Stimulated activated CD8-positive, alpha-beta memory T cell treated with anti-CD3 and anti-CD28 coated beads, Interleukin-2, amount 100 ng/mL, for 48 hours (primary cell): ENCODE data around the gene SEPTIN14.
"Not testable (repeated sequence)": the region's sequence is repeated elsewhere in the genome, so short reads cannot be mapped to it uniquely, and the experiment has no call there.

Experiments
- DNase-seq, 2 donors: peaks; one replicate each; pipeline ENCODE4 v3.0.0-alpha.2; 2020; ENCODE audit warnings: low read depth in 2 of 2

Gene SEPTIN14

DNA sequence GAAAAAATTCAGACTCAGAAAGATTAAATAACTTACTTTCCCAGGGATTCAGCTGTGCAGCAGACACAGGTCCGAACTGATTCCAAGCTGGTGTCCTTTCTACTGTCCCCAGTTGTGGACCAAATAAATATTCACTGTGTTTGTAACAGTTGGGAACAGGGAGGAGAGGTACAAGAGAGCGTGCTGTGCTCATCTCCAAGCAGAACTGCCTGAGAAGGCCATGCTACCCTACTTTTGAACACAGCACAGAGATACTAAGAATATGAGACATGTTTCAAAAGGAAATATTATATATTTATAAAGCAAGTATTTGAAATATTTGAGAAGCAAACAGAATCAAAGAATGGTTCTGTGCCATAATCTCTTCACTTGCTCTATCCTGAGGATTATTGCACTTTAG lies at the start of gene SEPTIN14:
Gene SEPTIN14, minus strand, starts transcription at position 101 of the 400 bp plus-strand sequence. CDS start 756 bp downstream, outside the sequence.
- not testable (repeated sequence) for DNase-seq

DNA sequence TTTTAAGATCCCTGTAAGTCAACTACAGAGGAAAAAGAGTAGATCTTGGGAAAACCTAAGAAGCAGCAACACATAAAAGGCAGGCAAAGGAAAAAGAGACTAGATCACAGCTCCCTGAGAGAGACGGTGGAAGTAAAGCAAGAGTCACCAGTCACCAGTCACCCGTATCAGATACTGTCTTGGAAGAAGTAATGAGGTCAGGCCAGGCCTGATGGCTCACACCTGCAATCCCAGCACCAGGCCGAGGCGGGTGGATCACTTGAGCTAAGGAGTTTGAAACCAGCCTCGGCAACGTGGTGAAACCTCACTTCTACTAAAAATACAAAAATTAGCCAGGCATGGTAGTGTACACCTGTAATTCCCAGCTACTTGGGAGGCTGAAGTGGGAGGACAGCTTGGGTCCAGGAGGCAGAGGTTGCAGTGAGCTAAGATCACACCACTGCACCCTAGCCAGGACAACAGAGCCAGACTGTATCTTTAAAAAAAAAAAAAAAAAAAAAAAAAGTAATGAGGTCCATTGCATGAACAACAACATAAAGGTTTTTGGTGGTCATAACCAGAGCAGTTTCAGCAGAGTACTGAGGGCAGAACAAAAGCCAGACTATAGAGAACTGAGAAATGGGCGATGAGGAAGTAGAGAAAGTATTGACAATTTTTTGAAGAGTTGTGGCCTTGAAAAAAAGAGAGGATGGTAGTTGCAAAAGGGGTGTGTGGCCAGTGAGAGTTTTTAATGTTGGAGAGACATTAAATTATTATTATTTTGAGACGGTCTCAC lies 41.6 kb upstream of the SEPTIN14 start:
- no peak for DNase-seq

DNA sequence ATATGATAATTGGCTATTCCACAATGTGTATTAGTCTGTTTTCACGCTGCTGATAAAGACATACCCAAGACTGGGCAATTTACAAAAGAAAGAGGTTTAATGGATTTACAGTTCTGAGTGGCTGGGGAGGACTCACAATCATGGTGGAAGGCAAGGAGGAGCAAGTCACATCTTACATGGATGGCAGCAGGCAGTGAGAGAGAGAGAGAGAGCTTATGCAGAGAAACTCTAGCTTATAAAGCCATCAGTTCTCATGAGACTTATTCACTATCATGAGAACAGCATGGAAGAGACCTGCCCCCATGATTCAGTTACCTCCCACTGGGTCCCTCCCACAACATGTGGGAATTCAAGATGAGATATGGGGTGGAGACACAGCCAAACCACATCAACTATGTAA lies 38.5 kb upstream of the SEPTIN14 start:
- not testable (repeated sequence) for DNase-seq

DNA sequence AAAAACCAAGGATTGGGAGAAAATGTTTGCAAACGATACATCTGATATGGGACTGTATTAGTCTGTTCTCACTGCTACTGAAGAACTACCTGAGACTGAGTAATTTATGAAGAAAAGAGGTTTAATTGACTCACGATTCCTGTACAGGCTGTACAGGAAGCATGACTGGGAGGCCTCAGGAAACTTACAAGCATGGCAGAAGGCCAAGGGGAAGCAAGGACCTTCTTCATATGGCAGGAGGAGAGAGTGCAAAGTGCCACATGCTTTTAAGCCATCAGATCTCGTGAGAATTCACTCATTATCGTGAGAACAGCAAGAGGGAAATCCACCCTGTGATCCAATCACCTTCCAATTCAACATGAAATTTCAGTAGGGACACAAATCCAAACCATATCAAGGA lies 35.7 kb upstream of the SEPTIN14 start:
- DNase-seq, result no peak

DNA sequence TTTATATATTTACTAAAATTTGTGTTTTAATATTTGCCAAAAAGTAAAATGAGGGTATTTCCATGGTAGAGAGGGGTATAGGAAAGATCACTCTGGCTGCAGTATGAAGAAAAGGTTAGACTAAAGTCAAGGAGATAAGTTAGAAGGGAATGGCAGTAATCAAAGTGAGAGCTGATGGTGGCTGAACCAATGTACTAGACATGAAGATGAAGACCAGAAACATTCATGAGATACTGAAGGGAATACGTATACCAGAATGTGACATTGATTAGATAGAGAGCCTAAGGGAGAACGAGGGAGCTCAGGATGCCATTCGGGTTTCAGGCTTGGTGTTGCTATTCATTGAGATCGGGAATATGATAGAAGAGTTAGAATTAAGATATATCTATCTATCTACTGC lies 32.5 kb upstream of the SEPTIN14 start:
- DNase-seq, result no peak

DNA sequence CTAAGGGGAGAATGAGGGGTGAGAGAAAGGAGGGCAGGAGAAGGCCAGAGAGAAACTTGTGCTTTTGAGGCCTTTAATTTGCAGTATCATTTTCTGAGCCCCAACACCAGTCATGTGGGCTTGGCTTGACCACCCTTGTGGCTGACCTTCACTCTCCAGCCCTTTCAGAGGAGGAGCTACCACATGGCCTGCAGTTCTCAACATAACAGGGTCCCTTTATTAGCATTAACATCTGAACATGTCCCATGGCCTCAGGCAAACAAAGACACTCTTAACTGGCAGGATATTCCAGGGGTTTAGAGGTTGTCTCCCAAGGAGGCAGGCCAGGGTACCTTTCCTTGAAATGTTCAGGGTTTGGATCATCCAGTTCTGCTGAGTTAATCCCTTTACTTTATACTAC lies 31.4 kb upstream of the SEPTIN14 start:
- DNase-seq, result no peak

DNA sequence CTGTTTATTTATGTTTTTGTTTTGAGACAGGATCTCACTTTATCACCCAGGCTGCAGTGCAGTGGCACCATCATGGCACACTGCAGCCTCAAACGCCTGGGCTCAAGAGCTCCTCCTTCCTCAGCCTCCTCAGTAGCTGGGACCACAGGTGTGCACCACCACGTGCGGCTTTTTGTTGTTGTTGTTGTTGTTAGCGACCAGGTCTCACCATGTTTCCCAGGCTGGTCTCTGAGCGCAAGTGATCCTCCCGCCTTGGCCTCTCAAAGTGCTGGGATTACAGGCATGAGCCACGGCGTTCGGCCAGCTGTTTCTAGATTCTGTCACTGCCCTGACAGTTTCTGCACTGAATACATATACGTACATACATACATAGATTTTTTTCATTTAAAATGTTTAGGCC lies 25.8 kb upstream of the SEPTIN14 start:
- not testable (repeated sequence) for DNase-seq

DNA sequence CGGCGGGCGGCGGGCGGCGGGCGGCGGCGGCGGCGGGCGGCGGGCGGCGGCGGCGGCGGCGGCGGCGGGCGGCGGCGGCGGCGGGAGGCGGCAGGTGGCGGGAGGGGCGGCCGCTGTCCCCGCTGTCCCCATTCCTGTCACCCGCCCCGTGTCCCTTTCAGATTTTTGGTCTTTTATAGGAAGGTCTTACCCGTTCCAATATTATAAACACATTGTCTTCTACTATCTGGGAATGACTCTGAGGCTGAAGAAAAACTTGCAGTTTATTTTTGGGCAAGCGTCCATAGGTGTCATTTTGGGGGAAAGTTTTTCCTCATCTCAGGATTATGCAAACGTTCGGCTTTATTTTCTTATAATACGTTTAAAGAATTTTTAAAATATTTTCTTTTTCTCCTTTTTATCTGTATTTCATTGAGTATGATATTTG lies 25.3 kb upstream of the SEPTIN14 start:
- DNase-seq, result no peak

DNA sequence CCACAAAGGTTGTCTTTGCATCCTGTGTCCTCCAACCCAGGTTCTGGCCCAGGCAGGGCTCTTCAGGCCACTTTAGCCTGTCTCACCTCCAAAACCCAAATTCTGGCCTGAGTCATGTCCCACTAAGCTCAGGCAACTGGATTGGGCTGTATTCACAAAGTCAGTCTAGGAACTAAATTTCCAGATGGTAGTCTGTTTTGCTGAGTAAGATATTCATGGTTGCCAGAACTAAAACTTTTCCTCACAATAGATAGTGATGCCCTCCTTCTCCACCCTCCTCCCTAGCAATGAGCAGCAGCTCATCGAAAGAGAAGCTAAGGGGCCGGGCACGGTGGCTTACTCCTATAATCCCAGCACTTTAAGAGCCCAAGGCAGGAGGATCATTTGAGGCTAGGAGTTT lies 21.8 kb upstream of the SEPTIN14 start:
- DNase-seq, result no peak

DNA sequence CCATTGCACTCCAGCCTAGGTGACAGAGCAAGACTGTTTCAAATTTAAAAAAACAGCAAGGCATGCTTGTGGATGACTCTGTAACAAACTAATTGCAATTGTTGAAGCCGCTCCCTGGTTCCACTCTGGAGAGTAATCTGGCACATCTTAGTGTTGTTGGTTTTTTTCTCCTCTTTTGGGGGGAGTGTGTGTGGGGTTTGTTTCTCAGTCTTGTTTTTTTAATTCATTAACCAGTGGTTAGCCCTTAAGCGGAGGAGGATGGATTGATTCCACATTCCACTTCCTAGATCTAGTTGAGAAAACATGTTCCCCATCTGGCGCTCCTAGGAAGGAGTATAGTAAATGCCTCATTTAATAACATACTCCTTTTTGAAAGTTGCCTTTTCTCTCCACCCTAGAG lies 16.1 kb upstream of the SEPTIN14 start:
- no peak for DNase-seq

DNA sequence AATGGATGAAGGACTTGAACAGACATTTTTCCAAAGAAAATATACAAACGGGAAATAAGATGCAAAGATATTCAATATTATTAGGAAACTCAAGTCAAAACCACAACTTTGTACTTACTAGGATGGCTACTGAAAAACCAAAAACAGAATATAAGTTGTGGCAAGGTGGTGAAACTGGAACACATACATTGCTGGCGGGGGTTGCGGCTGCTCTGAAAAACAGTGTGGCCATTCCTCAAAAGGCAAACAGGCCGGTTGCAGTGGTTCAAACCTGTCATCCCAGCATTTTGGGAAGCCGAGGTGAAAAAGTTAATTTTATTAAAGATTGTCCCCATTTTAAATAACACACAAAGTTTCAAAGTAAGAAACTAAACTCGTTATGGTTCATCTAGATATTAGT lies 14.8 kb upstream of the SEPTIN14 start:
- no peak for DNase-seq

DNA sequence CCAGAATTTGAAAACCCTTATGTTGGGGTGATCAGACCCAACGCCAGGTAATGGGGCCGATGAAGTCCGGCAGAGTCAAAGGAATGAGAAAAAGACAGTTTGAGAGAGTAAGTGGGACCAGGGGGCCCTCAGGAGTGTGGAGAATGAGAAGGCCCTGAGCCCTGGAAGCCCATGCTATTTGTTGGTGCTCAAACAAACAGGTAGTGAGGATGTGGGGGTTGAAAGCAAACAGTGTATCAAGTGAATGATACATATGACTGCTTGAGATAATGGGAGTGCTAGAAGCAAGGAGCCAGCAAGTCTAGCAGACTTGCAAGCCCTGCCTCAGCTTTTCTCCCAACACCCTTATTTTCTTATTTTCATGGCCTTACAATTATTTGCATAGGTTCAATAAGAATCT lies 11.2 kb upstream of the SEPTIN14 start:
- DNase-seq, result no peak

DNA sequence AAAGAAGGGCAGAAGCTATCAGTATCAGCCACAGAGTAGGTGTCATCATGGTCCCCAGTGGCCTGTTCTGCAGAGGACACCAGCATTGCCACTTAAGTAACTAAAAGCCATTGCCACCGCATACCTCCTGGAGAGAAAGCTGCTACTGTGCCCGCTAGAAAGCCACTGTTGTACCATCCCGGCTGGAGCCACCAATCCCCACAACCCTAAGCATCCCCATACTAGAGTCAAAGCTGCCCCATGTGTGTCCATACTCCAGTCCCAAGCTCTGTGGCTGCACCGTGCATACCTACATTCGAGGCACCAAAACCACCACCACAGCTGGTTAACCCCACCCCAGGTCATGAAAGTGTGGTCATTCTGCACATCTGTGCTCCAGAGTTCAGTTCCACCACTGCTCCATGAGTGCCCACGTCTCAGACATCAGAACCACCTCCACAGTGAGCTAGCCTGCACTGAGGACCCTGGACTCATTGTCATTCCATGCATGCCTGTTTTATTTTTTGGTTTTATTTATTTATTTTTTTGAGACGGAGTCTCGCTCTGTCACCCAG lies 9.5 kb upstream of the SEPTIN14 start:
- DNase-seq, result no peak

DNA sequence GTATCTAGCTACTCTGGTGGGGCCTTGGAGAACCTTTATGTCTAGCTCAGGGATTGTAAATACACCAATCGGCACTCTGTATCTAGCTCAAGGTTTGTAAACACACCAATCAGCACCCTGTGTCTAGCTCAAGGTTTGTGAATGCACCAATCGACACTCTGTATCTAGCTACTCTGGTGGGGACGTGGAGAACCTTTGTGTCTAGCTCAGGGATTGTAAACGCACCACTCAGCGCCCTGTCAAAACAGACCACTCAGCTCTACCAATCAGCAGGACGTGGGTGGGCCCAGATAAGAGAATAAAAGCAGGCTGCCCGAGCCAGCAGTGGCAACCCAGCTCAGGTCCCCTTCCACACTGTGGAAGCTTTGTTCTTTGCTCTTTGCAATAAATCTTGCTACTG lies 6.4 kb upstream of the SEPTIN14 start:
- DNase-seq, result not testable (repeated sequence)

DNA sequence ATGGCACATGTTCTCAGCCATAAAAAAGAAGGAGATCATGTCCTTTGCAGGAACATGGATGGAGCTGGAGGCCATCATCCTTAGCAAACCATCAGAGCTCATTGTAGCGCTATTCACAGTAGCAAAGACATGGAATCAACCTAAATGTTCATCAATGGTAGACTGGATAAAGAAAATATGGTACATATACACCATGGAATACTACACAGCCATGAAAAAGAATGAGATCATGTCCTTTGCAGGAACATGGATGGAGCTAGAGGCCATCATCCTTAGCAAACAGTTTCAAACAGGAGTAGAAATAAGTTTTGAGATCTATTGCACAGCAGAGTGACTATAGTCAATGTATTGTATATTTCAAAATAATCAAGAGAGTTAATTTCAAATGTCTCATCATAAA lies 17.4 kb downstream of the SEPTIN14 start:
- DNase-seq, result not testable (repeated sequence)

DNA sequence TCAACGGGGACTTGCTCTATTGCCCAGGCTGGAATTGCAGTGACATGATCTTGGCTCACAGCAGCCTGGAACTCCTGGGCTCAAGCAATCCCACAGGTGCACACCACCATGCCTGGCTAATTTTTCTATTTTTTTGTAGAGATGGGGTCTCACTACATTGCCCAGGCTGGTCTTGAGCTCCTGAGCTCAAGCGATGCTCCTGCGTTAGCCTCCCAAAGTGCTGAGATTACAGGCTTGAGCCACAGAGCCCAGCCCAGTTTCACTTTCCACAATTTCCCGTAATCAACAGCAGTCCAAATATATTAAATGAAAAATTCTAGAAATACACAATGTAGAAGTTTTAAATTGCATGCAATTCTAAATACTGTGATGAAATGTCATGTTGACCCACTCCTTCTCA lies 24.0 kb downstream of the SEPTIN14 start:
- no peak for DNase-seq

DNA sequence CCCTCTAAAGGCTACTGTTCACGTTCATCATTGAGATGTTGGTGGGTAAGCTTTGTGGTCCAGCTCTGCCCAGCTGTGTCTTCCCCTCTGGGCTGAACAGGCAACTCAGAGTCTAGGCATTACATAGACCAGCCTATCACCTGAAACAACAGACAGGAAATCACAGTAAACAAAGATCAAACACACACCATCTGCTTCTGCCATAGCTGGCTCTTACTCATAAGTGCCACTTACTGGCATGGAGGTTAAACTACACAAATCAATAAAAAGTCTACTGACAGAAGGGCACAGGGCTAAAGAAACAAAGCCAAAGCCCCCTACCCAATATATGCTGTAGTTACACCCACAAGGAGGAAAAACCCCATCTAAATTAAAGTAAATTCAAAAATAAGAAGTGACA lies 35.0 kb downstream of the SEPTIN14 start:
- DNase-seq, result no peak

DNA sequence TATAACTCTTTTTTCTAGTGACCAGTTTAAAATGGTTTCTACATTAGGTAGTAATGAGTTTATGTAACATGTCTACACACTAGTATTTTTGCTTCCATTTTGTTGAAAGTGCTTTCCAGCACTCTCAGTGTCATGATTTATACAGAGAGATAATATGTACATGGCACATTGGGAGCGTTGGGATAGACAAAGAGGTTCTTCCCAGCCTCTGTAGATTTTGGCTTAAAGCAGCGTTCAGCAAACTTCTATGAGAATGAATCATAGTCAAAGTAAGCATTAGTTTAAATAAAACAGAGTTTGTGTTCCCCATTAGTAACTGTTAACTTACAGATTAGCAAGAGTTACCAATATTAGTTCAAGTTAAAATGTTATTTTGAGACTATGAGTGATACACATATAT lies 43.9 kb downstream of the SEPTIN14 start:
- DNase-seq, result no peak

DNA sequence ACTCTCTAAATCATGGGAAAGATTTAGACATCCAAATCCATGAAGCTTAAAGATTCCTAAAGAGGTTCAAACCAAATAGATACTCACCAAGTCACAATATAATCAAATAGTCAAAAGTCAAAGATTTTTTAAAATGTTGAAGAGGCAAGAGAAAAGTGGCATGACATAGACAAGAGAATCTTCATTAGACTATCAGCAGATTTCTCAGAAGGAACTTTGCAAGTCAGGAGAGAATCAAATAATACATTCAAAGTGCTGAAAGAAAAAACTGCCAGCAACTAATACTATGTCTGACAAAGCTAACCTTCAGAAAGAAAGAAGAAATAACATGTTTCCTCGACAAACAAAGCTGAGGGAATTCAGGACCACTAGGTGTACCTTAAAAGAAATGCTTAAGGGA lies 65.3 kb downstream of the SEPTIN14 start:
- not testable (repeated sequence) for DNase-seq

DNA sequence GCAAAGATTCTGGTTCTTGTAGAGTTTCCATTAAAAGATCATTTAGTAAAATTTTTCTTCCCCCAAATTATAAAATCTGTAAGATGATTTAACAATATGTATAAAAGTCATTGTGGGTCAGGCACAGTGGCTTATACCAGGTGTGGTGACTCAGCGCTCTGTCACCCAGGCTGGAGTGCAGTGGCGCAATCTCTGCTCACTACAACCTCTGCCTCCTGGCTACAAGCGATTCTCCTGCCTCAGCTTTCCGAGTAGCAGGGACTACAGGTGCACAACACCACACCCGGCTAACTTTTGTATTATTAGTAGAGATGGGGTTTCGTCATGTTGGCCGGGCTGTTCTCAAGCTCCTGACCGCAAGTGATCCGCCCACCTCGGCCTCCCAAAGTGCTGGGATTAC lies 68.0 kb downstream of the SEPTIN14 start:
- DNase-seq, result no peak

DNA sequence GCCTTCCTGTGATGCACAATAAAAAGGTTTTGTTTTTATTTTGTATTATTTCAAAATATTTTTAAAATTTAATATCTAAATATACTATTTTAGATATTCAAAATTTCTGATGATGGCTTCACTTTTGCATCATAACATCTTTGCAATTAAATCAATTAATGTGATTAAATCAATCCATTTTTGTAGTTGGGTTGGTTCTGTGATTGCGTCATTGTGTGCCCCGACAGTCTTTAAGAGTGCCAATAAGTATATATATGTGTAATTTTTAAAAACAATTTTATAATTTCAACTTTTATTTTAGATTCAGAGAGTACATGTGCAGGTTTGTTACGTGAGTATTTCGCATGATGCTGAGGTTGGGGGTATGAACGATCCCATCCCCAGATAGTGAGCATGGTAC lies 70.5 kb downstream of the SEPTIN14 start:
- no peak for DNase-seq

DNA sequence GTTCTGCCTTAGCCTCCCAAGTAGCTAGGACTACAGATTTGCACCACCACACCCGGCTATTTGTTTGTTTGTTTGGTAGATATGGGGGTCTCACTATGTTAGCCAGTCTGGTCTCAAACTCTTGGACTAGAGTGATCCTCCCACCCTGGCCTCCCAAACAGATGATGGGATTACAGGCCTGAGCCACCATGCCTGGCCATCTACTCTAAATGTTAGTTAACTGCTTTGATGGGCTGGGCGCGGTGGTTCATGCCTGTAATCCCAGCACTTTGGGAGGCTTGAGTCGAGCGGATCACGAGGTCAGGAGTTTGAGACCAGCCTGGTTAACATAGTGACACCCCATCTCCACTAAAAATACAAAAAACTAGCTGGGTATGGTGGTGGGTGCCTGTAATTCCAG lies 74.8 kb downstream of the SEPTIN14 start:
- no peak for DNase-seq

DNA sequence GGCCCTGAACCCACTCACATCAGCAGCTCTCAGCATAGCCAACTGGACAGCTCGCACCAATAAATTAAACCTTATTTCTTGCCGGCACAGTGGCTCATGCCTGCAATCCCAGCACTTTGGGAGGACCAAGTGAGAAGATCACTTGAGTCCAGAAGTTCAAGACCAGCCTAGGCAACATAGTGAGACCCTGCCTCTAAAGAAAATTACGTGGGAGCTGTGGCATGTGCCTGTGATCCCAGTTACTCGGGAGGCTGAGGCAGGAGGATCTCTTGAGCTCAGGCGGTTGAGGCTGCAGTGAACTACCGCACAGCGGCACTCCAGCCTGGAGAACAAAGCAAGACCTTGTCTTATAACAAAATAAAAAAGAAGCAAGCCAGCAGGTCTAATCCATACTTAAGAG lies 75.7 kb downstream of the SEPTIN14 start:
- no peak for DNase-seq

DNA sequence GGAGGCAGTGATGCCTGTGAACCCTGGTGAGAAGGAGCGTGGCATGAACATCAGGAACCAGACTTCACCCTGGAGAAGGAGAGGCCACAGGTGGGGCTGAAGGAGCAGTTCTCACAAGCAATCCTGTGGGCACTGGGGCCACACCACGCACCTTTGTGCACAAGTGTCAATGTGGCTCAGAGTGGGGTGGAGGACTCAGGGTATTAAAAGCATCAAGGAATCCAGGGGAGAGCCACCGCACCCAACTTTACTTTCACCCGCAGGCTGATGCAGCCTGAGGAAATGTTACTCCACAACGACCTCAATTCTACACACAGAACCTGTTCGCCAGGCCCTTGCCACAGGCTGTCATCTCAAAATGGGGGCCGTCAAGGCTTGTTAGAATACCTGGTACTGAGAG lies 77.1 kb downstream of the SEPTIN14 start:
- not testable (repeated sequence) for DNase-seq
